ENCODE data around the gene PELI2. TPM values are rescaled to one million over a fixed set of nuclear protein-coding genes. Genes with fewer than 3 reads are reported as not detected.

Gene PELI2
- total RNA-seq, 1 donor from 2014 or later: 27.2 TPM

DNA sequence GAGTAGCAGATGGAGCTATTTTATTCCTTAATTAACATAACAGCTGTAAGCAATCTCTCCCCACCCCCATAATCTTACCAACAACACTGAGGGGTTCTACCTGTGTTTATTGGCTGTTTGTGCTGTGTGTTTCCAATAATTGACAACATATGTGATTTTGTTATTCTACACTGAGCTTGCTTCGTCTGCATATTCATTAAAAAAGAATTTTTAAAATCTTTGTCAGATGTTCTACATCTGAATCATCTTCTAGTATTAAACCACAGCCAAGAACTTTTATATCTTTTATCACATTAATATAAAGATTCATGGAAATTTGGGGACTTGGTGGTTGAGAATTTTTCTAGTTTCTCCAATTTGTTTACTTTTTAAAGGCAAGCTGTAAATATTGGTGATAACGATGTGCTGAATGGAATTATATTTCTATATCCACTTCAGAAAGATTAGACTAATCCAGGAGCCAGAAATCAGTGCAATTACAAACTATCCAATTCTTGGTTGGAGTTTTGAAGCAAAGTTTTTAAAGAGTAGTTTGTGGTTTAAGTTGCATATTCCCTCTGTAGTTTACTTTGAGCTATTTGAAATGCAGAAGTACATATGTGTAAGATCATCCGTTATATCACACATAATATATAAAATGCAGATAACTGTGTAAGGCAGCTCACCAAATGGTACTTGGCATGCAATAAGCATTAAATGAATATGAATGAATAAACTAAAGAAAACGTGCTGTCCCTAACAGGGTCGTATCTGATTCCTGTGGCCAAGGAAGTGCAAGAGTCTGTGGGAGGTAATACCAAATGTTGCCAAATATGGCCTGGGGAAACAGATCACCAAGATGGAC is 206.9 kb downstream of the PELI2 start:
- H3K4me1 ChIP-seq: no peaks in the 10 kb centered on the region
- Mint-ChIP-seq H3K4me3 (no peak overlapping the region), H3K36me3 (peaks cover 2% of the 10 kb centered on the region), H3K4me1 (peaks cover 4% of the 10 kb centered on the region), H3K27ac (no peak overlapping the region), H3K27me3 (ENCODE audit: insufficient read depth, low read depth) (peaks cover 2% of the 10 kb centered on the region), H3K9me3 (peaks cover 5% of the 10 kb centered on the region)
- H3F3A ChIP-seq (ENCODE audit: low read depth): no peaks in the 10 kb centered on the region
- H3K36me3 ChIP-seq: no peaks in the 10 kb centered on the region
- no peak for TF ChIP-seq EZH2 (IDR thresholded peaks at IDR 0.05)
- no peak for TF ChIP-seq EZH2phosphoT487 (IDR thresholded peaks at IDR 0.05)
- TF ChIP-seq, protein P1, sequence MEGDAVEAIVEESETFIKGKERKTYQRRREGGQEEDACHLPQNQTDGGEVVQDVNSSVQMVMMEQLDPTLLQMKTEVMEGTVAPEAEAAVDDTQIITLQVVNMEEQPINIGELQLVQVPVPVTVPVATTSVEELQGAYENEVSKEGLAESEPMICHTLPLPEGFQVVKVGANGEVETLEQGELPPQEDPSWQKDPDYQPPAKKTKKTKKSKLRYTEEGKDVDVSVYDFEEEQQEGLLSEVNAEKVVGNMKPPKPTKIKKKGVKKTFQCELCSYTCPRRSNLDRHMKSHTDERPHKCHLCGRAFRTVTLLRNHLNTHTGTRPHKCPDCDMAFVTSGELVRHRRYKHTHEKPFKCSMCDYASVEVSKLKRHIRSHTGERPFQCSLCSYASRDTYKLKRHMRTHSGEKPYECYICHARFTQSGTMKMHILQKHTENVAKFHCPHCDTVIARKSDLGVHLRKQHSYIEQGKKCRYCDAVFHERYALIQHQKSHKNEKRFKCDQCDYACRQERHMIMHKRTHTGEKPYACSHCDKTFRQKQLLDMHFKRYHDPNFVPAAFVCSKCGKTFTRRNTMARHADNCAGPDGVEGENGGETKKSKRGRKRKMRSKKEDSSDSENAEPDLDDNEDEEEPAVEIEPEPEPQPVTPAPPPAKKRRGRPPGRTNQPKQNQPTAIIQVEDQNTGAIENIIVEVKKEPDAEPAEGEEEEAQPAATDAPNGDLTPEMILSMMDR (IDR thresholded peaks at IDR 0.05): no peak
- no peak for DNase-seq (ENCODE audit: low spot score)
- no peaks in the 10 kb centered on the region for H4K20me1 ChIP-seq (ENCODE audit: low read depth)
- no peak overlapping the region for H3K9ac ChIP-seq
- H3K9me3 ChIP-seq (ENCODE audit: low read depth): no peaks in the 10 kb centered on the region
- H3K79me2 ChIP-seq (ENCODE audit: low read depth): no peaks in the 10 kb centered on the region
- H3K27me3 ChIP-seq: no peaks in the 10 kb centered on the region
- H3K4me3 ChIP-seq: no peak overlapping the region
- H3K4me2 ChIP-seq: no peak overlapping the region
- H3K27ac ChIP-seq: no peak overlapping the region
- H2AFZ ChIP-seq (replicated peaks): no peak overlapping the region

DNA sequence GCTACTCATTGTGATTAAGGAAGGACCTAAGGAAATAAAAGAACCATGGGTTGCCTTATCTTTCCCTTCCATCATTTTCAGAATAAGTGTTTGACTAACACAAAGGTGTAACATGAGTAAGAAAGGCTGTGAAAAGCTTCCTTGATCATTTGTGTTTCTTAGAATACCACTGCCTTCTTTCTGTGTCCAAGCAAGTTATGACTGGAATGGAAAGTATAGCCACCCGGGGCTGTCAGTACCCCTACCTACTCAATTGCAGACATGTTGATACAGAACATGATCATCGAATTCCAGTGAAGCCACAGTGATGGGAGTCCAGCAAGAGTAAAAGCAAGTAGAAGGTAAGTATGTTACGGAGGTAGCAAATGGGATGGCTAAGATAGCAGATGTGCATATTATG is 209.8 kb downstream of the PELI2 start:
- Mint-ChIP-seq H3K36me3 (peaks cover 2% of the 10 kb centered on the region), H3K4me3 (no peak overlapping the region), H3K9me3 (peaks cover 5% of the 10 kb centered on the region), H3K4me1 (peaks cover 4% of the 10 kb centered on the region), H3K27me3 (ENCODE audit: insufficient read depth, low read depth) (peaks cover 2% of the 10 kb centered on the region), H3K27ac (no peak overlapping the region)
- Histone ChIP-seq H3K36me3 (no peaks in the 10 kb centered on the region), H3K79me2 (ENCODE audit: low read depth) (no peaks in the 10 kb centered on the region), H3K4me3 (no peak overlapping the region), H3K9me3 (ENCODE audit: low read depth) (no peaks in the 10 kb centered on the region), H3K27ac (no peak overlapping the region), H3K9ac (no peak overlapping the region), H4K20me1 (ENCODE audit: low read depth) (no peaks in the 10 kb centered on the region), H3K4me1 (no peaks in the 10 kb centered on the region), H2AFZ (replicated peaks) (no peak overlapping the region), H3K4me2 (no peak overlapping the region), H3K27me3 (no peaks in the 10 kb centered on the region), H3F3A (ENCODE audit: low read depth) (no peaks in the 10 kb centered on the region)
- TF ChIP-seq EZH2phosphoT487 (IDR thresholded peaks at IDR 0.05): no peak
- TF ChIP-seq, protein P1 (IDR thresholded peaks at IDR 0.05): no peak
- no peak for TF ChIP-seq EZH2 (IDR thresholded peaks at IDR 0.05)
- no peak for DNase-seq (ENCODE audit: low spot score)

DNA sequence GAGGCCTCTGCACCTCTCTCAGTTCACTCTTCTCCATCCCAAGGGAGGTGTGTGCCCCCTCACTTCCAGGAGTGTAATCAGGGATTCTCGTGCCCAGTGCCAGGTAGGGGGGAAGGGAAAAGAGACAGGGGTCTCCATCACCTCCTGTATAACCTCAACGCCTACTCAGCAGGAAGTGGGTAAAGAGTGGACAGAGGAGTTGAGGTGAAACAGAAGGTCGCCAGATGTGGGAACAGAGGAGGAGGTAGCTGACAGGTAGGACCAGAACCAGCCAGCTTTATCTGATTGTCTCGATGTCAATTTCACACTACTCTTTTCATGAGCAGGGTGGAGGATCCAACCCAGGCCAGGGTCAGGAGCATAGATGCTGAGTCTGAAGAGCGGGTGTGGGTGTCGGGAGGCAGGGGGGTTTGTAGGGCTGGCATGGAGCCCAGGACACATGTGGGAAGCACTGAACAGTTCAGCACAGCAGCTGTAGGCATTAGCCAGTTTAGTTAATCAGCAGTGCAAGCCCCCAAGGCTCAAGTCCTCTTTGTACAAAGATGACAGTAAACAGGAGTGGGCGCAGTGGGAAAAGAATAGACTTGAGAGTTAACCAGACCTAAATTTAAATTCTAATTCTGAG is 213.5 kb downstream of the PELI2 start:
- H3K27ac Mint-ChIP-seq: no peak overlapping the region
- H3K36me3 Mint-ChIP-seq: peaks cover 2% of the 10 kb centered on the region
- no peak for DNase-seq (ENCODE audit: low spot score)
- Histone ChIP-seq H3K4me1 (no peaks in the 10 kb centered on the region), H3K27me3 (no peaks in the 10 kb centered on the region), H3K9ac (no peak overlapping the region), H3K4me3 (no peak overlapping the region), H3K36me3 (no peaks in the 10 kb centered on the region), H2AFZ (replicated peaks) (no peak overlapping the region), H3K9me3 (ENCODE audit: low read depth) (no peaks in the 10 kb centered on the region), H3K79me2 (ENCODE audit: low read depth) (no peaks in the 10 kb centered on the region), H3F3A (ENCODE audit: low read depth) (no peaks in the 10 kb centered on the region), H4K20me1 (ENCODE audit: low read depth) (no peaks in the 10 kb centered on the region), H3K27ac (no peak overlapping the region), H3K4me2 (no peak overlapping the region)
- H3K9me3 Mint-ChIP-seq: peaks cover 2% of the 10 kb centered on the region
- H3K4me1 Mint-ChIP-seq: peaks cover 5% of the 10 kb centered on the region
- H3K4me3 Mint-ChIP-seq: no peak overlapping the region
- TF ChIP-seq EZH2 (IDR thresholded peaks at IDR 0.05) (no peak), EZH2phosphoT487 (IDR thresholded peaks at IDR 0.05) (no peak)
- TF ChIP-seq, protein P1 (IDR thresholded peaks at IDR 0.05): no peak
- H3K27me3 Mint-ChIP-seq (ENCODE audit: insufficient read depth, low read depth): peaks cover 2% of the 10 kb centered on the region

All from neural progenitor cell (in vitro differentiated cells).